Measurements from ENCODE around the gene ADAM12.

DNA sequence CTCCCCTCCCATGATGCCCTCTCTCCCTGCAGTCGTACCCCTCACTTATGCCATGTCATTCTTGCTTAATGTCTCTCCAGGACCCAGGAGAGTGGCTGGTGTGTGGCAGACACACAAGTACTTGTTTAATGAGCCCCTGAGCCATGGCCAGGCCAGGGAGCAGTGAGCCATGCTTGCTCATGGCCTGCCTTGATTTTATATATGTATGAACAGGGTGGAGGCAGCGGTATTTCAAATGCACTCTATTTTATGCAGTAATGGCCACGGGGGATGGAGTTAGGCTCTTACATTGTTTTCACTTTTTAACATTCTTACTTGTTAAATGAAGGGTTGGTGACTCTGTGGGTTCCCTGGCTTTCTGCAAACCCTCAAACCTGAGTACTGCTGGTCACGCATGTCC, 347.2 kb downstream of the ADAM12 start:
- TF ChIP-seq, protein P1, sequence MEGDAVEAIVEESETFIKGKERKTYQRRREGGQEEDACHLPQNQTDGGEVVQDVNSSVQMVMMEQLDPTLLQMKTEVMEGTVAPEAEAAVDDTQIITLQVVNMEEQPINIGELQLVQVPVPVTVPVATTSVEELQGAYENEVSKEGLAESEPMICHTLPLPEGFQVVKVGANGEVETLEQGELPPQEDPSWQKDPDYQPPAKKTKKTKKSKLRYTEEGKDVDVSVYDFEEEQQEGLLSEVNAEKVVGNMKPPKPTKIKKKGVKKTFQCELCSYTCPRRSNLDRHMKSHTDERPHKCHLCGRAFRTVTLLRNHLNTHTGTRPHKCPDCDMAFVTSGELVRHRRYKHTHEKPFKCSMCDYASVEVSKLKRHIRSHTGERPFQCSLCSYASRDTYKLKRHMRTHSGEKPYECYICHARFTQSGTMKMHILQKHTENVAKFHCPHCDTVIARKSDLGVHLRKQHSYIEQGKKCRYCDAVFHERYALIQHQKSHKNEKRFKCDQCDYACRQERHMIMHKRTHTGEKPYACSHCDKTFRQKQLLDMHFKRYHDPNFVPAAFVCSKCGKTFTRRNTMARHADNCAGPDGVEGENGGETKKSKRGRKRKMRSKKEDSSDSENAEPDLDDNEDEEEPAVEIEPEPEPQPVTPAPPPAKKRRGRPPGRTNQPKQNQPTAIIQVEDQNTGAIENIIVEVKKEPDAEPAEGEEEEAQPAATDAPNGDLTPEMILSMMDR (IDR thresholded peaks at IDR 0.05; ENCODE audit: low read depth, low read length): no peak
- TF ChIP-seq EZH2phosphoT487 (IDR thresholded peaks at IDR 0.05; ENCODE audit: low read depth): no peak

All from OCI-LY3 (cell line).